Stimulated activated CD8-positive, alpha-beta memory T cell treated with anti-CD3 and anti-CD28 coated beads, Interleukin-2, amount 100 ng/mL, for 1 hour (primary cell): ENCODE data around the gene NLE1.

Experiments used
- DNase-seq, 2 donors: peaks; one replicate each; pipeline ENCODE4 v3.0.0-alpha.2; 2020; ENCODE audit warnings: low read depth in 2 of 2

The NLE1 gene

GRCh38 chr17:35086931-35087573 is 55.1 kb downstream of the NLE1 start:
- no peak for DNase-seq

- no peak for DNase-seq
Observed at GRCh38 chr17:35086164-35086563, 55.9 kb downstream of the NLE1 start.

- DNase-seq, result no peak
Observed at GRCh38 chr17:35084987-35085386, 57.1 kb downstream of the NLE1 start.

- DNase-seq, result no peak
Observed at GRCh38 chr17:35083071-35083470, 59.0 kb downstream of the NLE1 start.

- DNase-seq, result no peak
Observed at GRCh38 chr17:35082073-35082657, 59.9 kb downstream of the NLE1 start.

GRCh38 chr17:35081638-35082037 is 60.5 kb downstream of the NLE1 start:
- DNase-seq, result no peak

GRCh38 chr17:35080536-35080935 is 61.6 kb downstream of the NLE1 start:
- DNase-seq, result no peak

GRCh38 chr17:35079547-35080423 is 62.3 kb downstream of the NLE1 start:
- no peak for DNase-seq
